A673 (cell line): ENCODE results near the gene UACA. TPM values are rescaled to one million over a fixed set of nuclear protein-coding genes. Genes with fewer than 3 reads are reported as not detected.

ENCODE experiments used
- BruUV-seq: library from RNA; stranded (reverse); fragments of 400-500 nt; replicated peaks from 2 replicates; lab custom pipeline; 2021; lab: Mats Ljungman, UMichigan
- CTCF ChIA-PET: fragments of 300-600 bp; sonication (Branson Sonifier 250); formaldehyde crosslinking; loops from one replicate; lab custom pipeline; 2022; ENCODE audit warnings: antibody characterized with exemption; lab: Charles Lee
- POLR2A ChIA-PET: fragments of 300-600 bp; sonication (Branson Sonifier 250); formaldehyde crosslinking; loops from one replicate; lab custom pipeline; 2022; ENCODE audit warnings: antibody characterized with exemption; ENCODE audit not compliant: low non-redundant PET; lab: Charles Lee
- DNase-seq: peaks from one replicate; pipeline ENCODE4 v3.0.0-alpha.2; 2015; ENCODE audit warnings: low spot score
- H3K27ac ChIP-seq: fragments of 200-600 bp; sonication (generic); 2 replicates; pipeline ENCODE4 v1.5.1; 2016; ENCODE audit warnings: mixed run types, low read depth, mild to moderate bottlenecking, mixed read lengths, antibody characterized with exemption, low read length; ENCODE audit not compliant: poor library complexity, severe bottlenecking
- H3K27me3 ChIP-seq: fragments of 200-600 bp; sonication (generic); replicated peaks from 2 replicates; pipeline ENCODE4 v1.6.1; 2017; ENCODE audit warnings: mixed run types, low read depth, mild to moderate bottlenecking, mixed read lengths, antibody characterized with exemption, low read length; ENCODE audit not compliant: insufficient read depth, poor library complexity
- H3K36me3 ChIP-seq: fragments of 200-600 bp; sonication (generic); 2 replicates; pipeline ENCODE4 v1.6.1; 2016; ENCODE audit warnings: mixed run types, mild to moderate bottlenecking, mixed read lengths, antibody characterized with exemption, low read length; ENCODE audit not compliant: insufficient read depth, poor library complexity, severe bottlenecking
- H3K4me1 ChIP-seq: fragments of 200-600 bp; sonication (generic); 2 replicates; pipeline ENCODE4 v1.6.1; 2017; ENCODE audit warnings: mixed run types, mild to moderate bottlenecking, mixed read lengths, antibody characterized with exemption, low read length; ENCODE audit not compliant: insufficient read depth, poor library complexity, severe bottlenecking
- H3K4me3 ChIP-seq: fragments of 200-600 bp; sonication (generic); 2 replicates; pipeline ENCODE4 v1.5.1; 2016; ENCODE audit warnings: low read depth, mixed run types, mild to moderate bottlenecking, mixed read lengths, low read length; ENCODE audit not compliant: poor library complexity, severe bottlenecking
- H3K9me3 ChIP-seq: fragments of 200-600 bp; sonication (generic); 2 replicates; pipeline ENCODE4 v1.6.1; 2016; ENCODE audit warnings: mixed run types, low read depth, mild to moderate bottlenecking, mixed read lengths, antibody characterized with exemption, low read length; ENCODE audit not compliant: poor library complexity, severe bottlenecking
- EZH2 ChIP-seq: fragments of 200-600 bp; sonication (generic); IDR thresholded peaks from 2 replicates; pipeline ENCODE4 v1.6.1; 2017; ENCODE audit warnings: borderline replicate concordance, low read depth, mild to moderate bottlenecking, mixed read lengths, antibody characterized with exemption, low read length; ENCODE audit not compliant: poor library complexity, severe bottlenecking
- intact Hi-C: fragments of 100-400 bp; cut with micrococcal nuclease; formaldehyde crosslinking; loops from one replicate; pipeline ENCODE4 v1.10.0; 2022; ENCODE audit not compliant: unreplicated experiment
- total RNA-seq: library from RNA; stranded (reverse); gene quantifications from 2 replicates; pipeline ENCODE4 v1.2.3, GENCODE V29; 2021
- TF ChIP-seq, protein P1 (sequence below): fragments of 300-800, 200-600 bp; sonication (generic); conservative IDR thresholded peaks from 2 replicates; pipeline ENCODE4 v1.5.1; 2017; ENCODE audit warnings: low read depth, mild to moderate bottlenecking, antibody characterized with exemption, low read length, moderate library complexity, mixed read lengths

Gene UACA
- total RNA-seq, 1 experiment from 2014 or later: 26.9 TPM

DNA sequence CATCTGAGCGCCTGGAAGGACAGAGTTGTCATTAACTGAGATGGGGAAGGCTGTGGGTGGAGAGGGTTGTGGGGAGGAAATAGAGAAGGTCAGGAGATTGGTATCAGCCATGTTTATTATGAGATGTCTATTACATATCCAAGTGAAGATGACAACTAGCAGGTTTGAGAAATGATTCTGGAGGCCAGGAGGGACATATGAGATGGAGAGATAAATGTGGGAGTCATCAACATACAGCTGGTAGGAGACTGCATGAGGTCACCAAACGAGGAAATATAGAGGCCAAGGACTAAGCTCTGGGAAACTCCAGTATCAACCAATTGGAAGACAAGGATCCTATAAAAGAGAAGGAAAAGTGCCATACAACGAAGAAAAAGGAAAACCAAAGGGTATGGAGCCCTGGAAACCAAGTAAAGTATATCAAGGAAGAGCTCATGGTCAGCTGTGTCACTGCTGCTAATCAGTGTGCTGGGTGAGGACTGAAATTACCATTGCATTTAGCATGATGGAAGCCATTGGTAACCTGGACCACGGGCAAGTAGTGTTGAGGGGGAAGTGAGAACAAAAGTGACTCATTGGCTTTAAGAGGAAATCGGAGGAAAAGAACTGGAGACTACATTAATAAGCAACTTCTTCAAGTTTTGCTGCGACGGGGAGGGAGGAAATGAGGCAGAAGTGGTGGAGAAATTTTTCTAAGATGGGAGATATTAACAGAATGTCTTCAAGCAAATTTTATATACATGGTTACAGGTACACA, 14.0 kb upstream of the UACA start:
- BruUV-seq: no TSS peak
- Histone ChIP-seq H3K36me3 (no peaks in the 10 kb centered on the region), H3K27me3 (no peaks in the 10 kb centered on the region), H3K4me3 (no peak overlapping the region), H3K9me3 (no peaks in the 10 kb centered on the region), H3K27ac (no peak overlapping the region), H3K4me1 (no peaks in the 10 kb centered on the region)
- no peak for DNase-seq
- TF ChIP-seq EZH2: no peak
- TF ChIP-seq, protein P1, sequence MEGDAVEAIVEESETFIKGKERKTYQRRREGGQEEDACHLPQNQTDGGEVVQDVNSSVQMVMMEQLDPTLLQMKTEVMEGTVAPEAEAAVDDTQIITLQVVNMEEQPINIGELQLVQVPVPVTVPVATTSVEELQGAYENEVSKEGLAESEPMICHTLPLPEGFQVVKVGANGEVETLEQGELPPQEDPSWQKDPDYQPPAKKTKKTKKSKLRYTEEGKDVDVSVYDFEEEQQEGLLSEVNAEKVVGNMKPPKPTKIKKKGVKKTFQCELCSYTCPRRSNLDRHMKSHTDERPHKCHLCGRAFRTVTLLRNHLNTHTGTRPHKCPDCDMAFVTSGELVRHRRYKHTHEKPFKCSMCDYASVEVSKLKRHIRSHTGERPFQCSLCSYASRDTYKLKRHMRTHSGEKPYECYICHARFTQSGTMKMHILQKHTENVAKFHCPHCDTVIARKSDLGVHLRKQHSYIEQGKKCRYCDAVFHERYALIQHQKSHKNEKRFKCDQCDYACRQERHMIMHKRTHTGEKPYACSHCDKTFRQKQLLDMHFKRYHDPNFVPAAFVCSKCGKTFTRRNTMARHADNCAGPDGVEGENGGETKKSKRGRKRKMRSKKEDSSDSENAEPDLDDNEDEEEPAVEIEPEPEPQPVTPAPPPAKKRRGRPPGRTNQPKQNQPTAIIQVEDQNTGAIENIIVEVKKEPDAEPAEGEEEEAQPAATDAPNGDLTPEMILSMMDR: no peak
- intact Hi-C loops: no loop called here
- POLR2A ChIA-PET: no interaction called here
- CTCF ChIA-PET: no interaction called here

DNA sequence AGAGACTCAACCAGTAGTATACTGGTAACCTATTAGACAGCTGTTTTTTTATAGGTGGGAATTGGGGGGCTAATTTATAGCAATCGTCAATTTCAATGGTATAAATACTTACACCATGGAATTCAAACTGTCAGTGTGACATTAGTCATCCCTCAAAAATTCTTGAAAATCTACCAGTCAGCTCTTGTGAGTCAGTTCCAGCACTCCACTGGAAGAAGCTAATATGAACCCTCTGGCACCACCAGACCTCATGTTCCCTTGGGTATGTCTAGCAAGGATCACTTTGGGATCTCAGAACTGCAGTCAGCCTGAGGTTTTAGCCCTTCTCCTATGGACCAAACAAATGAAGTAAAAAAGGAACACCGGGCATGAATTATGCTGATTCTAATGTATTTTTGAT, 11.8 kb upstream of the UACA start:
- TF ChIP-seq, protein P1: no peak
- no peak for TF ChIP-seq EZH2
- CTCF ChIA-PET: no interaction called here
- Histone ChIP-seq H3K9me3 (no peaks in the 10 kb centered on the region), H3K27me3 (no peaks in the 10 kb centered on the region), H3K27ac (no peak overlapping the region), H3K4me1 (peaks cover 6% of the 10 kb centered on the region), H3K36me3 (no peaks in the 10 kb centered on the region), H3K4me3 (no peak overlapping the region)
- intact Hi-C loops: no loop called here
- DNase-seq: no peak
- POLR2A ChIA-PET: no interaction called here
- BruUV-seq: no TSS peak

DNA sequence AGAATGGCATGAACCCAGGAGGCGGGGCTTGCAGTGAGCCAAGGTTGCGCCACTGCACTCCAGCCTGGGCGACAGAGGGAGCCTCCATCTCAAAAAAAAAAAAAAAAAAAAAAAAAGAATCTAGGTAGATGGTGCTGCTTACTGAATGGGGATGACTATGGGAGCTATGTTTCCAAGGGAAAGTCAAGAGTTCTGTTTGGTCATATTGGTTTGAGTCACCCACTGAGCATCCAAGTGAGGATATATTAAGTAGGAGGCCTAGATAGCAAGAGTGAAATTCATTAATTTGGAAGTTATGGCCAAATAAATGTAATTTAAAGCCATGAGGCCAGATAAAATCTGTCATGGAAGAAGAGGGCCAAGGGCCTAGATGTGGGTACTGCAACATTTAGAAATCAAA, 9.0 kb upstream of the UACA start:
- CTCF ChIA-PET: no interaction called here
- TF ChIP-seq, protein P1: no peak
- no peak for TF ChIP-seq EZH2
- DNase-seq: no peak

More for the DNA sequence above, 9.0 kb upstream of the UACA start:
- intact Hi-C loops: no loop called here
- POLR2A ChIA-PET: no interaction called here
- Histone ChIP-seq H3K4me1 (peaks cover 6% of the 10 kb centered on the region), H3K27me3 (no peaks in the 10 kb centered on the region), H3K9me3 (no peaks in the 10 kb centered on the region), H3K36me3 (no peaks in the 10 kb centered on the region), H3K27ac (no peak overlapping the region), H3K4me3 (no peak overlapping the region)
- no TSS peak for BruUV-seq
